Measurements from ENCODE around the gene SPC24. TPM values are rescaled to one million over a fixed set of nuclear protein-coding genes. Genes with fewer than 3 reads are reported as not detected.

Gene SPC24
- total RNA-seq, 1 donor from 2014 or later: 8.3 TPM

- no peak for TF ChIP-seq CTCF (IDR thresholded peaks at IDR 0.05)
- Mint-ChIP-seq H3K9me3 (ENCODE audit: low read depth) (no peaks in the 10 kb centered on the region), H3K27ac (ENCODE audit: unreplicated experiment) (no peak overlapping the region), H3K4me1 (ENCODE audit: low read depth) (peaks cover 16% of the 10 kb centered on the region), H3K4me3 (ENCODE audit: unreplicated experiment) (no peak overlapping the region), H3K27me3 (ENCODE audit: low read depth) (no peaks in the 10 kb centered on the region), H3K36me3 (ENCODE audit: low read depth) (peaks cover 41% of the 10 kb centered on the region)
- DNase-seq (ENCODE audit: low spot score): no peak
Measured at GRCh38 chr19:11173516-11174155, 18.1 kb upstream of the SPC24 start.

GRCh38 chr19:11172576-11172975 lies 17.0 kb upstream of the SPC24 start:
- Mint-ChIP-seq H3K27me3 (ENCODE audit: low read depth) (no peaks in the 10 kb centered on the region), H3K9me3 (ENCODE audit: low read depth) (no peaks in the 10 kb centered on the region), H3K27ac (ENCODE audit: unreplicated experiment) (no peak overlapping the region), H3K4me3 (ENCODE audit: unreplicated experiment) (no peak overlapping the region), H3K36me3 (ENCODE audit: low read depth) (peaks cover 46% of the 10 kb centered on the region), H3K4me1 (ENCODE audit: low read depth) (peaks cover 20% of the 10 kb centered on the region)
- TF ChIP-seq CTCF (IDR thresholded peaks at IDR 0.05): no peak
- no peak for DNase-seq (ENCODE audit: low spot score)

GRCh38 chr19:11171144-11171543 lies 15.6 kb upstream of the SPC24 start:
- H3K9me3 Mint-ChIP-seq (ENCODE audit: low read depth): no peaks in the 10 kb centered on the region
- no peak for DNase-seq (ENCODE audit: low spot score)
- no peak for TF ChIP-seq CTCF (IDR thresholded peaks at IDR 0.05)
- H3K27ac Mint-ChIP-seq (ENCODE audit: unreplicated experiment): no peak overlapping the region
- H3K4me3 Mint-ChIP-seq (ENCODE audit: unreplicated experiment): no peak overlapping the region
- H3K36me3 Mint-ChIP-seq (ENCODE audit: low read depth): peaks cover 45% of the 10 kb centered on the region
- H3K27me3 Mint-ChIP-seq (ENCODE audit: low read depth): no peaks in the 10 kb centered on the region
- peaks cover 23% of the 10 kb centered on the region for H3K4me1 Mint-ChIP-seq (ENCODE audit: low read depth)

- H3K36me3 Mint-ChIP-seq (ENCODE audit: low read depth): peaks cover 49% of the 10 kb centered on the region
- peak overlapping the region; percentile 45 for H3K27ac Mint-ChIP-seq (ENCODE audit: unreplicated experiment)
- H3K4me1 Mint-ChIP-seq (ENCODE audit: low read depth): peaks cover 23% of the 10 kb centered on the region
- no peak for DNase-seq (ENCODE audit: low spot score)
- TF ChIP-seq CTCF (IDR thresholded peaks at IDR 0.05): no peak
- no peaks in the 10 kb centered on the region for H3K9me3 Mint-ChIP-seq (ENCODE audit: low read depth)
- H3K4me3 Mint-ChIP-seq (ENCODE audit: unreplicated experiment): no peak overlapping the region
- no peaks in the 10 kb centered on the region for H3K27me3 Mint-ChIP-seq (ENCODE audit: low read depth)
Measured at GRCh38 chr19:11169896-11170678, 14.5 kb upstream of the SPC24 start.

GRCh38 chr19:11168568-11168967 lies 13.0 kb upstream of the SPC24 start:
- no peak for TF ChIP-seq CTCF (IDR thresholded peaks at IDR 0.05)
- no peak for DNase-seq (ENCODE audit: low spot score)
- H3K27me3 Mint-ChIP-seq (ENCODE audit: low read depth): no peaks in the 10 kb centered on the region
- H3K27ac Mint-ChIP-seq (ENCODE audit: unreplicated experiment): peak overlapping the region; percentile 84
- no peak overlapping the region for H3K4me3 Mint-ChIP-seq (ENCODE audit: unreplicated experiment)
- H3K9me3 Mint-ChIP-seq (ENCODE audit: low read depth): no peaks in the 10 kb centered on the region
- peaks cover 57% of the 10 kb centered on the region for H3K36me3 Mint-ChIP-seq (ENCODE audit: low read depth)
- peaks cover 23% of the 10 kb centered on the region for H3K4me1 Mint-ChIP-seq (ENCODE audit: low read depth)
